PFSK-1 (cell line): ENCODE data around the gene COL7A1.

Source experiments
- FOXP2 ChIP-seq: optimal IDR thresholded peaks from 2 replicates; pipeline ENCODE3; 2011; ENCODE audit warnings: borderline replicate concordance, control low read depth, inconsistent platforms; ENCODE audit not compliant: insufficient read depth; ENCODE audit errors: extremely low read length, extremely low read depth
- POLR2AphosphoS5 ChIP-seq: IDR thresholded peaks from 2 replicates; pipeline ENCODE4 v1.6.1; 2012; ENCODE audit warnings: low read depth, mild to moderate bottlenecking, control low read depth, low read length, moderate library complexity
- TAF1 ChIP-seq: IDR thresholded peaks from 2 replicates; pipeline ENCODE4 v1.6.1; 2012; ENCODE audit warnings: low read length, control low read depth, borderline replicate concordance; ENCODE audit not compliant: insufficient read depth
- TF ChIP-seq, protein P1 (sequence below), 2 experiments: IDR thresholded peaks; 2 replicates each; pipeline versions ENCODE4 v1.6.1 to v1.8.0; 2011 to 2012; ENCODE audit warnings: low read depth in 2 of 2, low read length in 2 of 2, control low read depth in 1 of 2, inconsistent platforms in 1 of 2, mild to moderate bottlenecking in 1 of 2, moderate library complexity in 1 of 2; ENCODE audit not compliant: insufficient read depth in 1 of 2

DNA sequence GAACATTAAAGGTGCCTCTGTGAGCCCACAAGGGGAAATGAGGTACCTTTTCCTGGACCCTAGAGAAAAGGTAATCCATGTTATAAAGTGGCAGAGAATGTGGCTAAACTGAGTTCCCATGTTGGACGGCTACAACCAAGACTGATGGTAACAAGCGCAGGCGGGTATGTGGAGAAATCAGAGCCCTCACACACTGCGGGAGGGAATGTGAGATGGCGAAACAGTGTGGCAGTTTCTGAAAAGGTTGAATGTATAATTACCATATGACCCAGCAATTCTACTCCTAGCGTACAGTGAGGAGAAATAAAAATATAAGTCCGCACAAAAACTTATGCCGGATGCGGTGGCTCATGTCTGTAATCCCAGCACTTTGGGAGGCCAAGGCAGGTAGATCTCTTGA is 67.1 kb downstream of the COL7A1 start:
- TF ChIP-seq FOXP2: no peak
- TF ChIP-seq, protein P1, sequence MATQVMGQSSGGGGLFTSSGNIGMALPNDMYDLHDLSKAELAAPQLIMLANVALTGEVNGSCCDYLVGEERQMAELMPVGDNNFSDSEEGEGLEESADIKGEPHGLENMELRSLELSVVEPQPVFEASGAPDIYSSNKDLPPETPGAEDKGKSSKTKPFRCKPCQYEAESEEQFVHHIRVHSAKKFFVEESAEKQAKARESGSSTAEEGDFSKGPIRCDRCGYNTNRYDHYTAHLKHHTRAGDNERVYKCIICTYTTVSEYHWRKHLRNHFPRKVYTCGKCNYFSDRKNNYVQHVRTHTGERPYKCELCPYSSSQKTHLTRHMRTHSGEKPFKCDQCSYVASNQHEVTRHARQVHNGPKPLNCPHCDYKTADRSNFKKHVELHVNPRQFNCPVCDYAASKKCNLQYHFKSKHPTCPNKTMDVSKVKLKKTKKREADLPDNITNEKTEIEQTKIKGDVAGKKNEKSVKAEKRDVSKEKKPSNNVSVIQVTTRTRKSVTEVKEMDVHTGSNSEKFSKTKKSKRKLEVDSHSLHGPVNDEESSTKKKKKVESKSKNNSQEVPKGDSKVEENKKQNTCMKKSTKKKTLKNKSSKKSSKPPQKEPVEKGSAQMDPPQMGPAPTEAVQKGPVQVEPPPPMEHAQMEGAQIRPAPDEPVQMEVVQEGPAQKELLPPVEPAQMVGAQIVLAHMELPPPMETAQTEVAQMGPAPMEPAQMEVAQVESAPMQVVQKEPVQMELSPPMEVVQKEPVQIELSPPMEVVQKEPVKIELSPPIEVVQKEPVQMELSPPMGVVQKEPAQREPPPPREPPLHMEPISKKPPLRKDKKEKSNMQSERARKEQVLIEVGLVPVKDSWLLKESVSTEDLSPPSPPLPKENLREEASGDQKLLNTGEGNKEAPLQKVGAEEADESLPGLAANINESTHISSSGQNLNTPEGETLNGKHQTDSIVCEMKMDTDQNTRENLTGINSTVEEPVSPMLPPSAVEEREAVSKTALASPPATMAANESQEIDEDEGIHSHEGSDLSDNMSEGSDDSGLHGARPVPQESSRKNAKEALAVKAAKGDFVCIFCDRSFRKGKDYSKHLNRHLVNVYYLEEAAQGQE (IDR thresholded peaks at IDR 0.05; ENCODE audit: insufficient read depth in 1 of 2, low read depth in 2 of 2, low read length in 2 of 2): no peak
- no peak for TF ChIP-seq POLR2AphosphoS5
- TF ChIP-seq TAF1: no peak
